Epithelial cell of proximal tubule (primary cell): ENCODE results near the gene COA1. TPM values are rescaled to one million over a fixed set of nuclear protein-coding genes. Genes with fewer than 3 reads are reported as not detected.

Source experiments
- DNase-seq: peaks from one replicate; pipeline ENCODE4 v3.0.0-alpha.2; 2011; ENCODE audit warnings: low read depth
- H3K4me3 ChIP-seq: 2 replicates; pipeline ENCODE4 v1.5.1; 2011; ENCODE audit warnings: low read depth, mild to moderate bottlenecking, low read length
- CTCF ChIP-seq: conservative IDR thresholded peaks from 2 replicates; pipeline ENCODE4 v1.5.1; 2012; ENCODE audit warnings: low read depth, mild to moderate bottlenecking, low read length
- total RNA-seq: library from RNA; depleted of rRNA; stranded (reverse); fragments of >200 nt; gene quantifications from 2 replicates; pipeline ENCODE4 v1.2.3, GENCODE V29; 2015

The COA1 gene
- total RNA-seq, 1 donor from 2014 or later, result 54.0 TPM

GRCh38 chr7:43671521-43671920 lies 57.8 kb downstream of the COA1 start:
- DNase-seq, result no peak
- no peak for TF ChIP-seq CTCF
- H3K4me3 ChIP-seq, result no peak overlapping the region

GRCh38 chr7:43669286-43670081 lies 59.8 kb downstream of the COA1 start:
- no peak for DNase-seq

GRCh38 chr7:43668035-43668434 lies 61.3 kb downstream of the COA1 start:
- no peak for DNase-seq
- no peak overlapping the region for H3K4me3 ChIP-seq
- TF ChIP-seq CTCF, result no peak

More at GRCh38 chr7:43669286-43670081, 59.8 kb downstream of the COA1 start:
- no peak for TF ChIP-seq CTCF
- no peak overlapping the region for H3K4me3 ChIP-seq

DNA sequence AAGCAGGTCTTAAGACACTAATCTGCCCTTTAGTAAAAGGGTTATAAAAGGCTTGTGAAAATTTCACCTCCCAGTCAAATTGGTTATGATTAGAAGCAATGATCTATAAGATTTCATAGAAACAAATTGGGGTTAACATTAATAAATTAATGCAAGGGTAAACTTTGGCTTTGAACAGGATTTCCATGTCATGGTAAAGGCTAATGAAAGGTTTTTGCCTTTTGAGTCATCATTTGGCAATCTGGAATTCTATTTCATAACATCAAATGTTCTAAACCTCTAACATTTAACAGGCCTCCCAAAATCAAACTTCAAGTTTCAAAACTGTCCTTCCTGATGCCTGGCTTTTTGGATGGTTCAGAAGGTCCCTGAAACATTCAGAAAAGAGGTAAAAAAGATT lies 62.4 kb downstream of the COA1 start:
- no peak for DNase-seq
- TF ChIP-seq CTCF, result no peak
- H3K4me3 ChIP-seq, result no peak overlapping the region

DNA sequence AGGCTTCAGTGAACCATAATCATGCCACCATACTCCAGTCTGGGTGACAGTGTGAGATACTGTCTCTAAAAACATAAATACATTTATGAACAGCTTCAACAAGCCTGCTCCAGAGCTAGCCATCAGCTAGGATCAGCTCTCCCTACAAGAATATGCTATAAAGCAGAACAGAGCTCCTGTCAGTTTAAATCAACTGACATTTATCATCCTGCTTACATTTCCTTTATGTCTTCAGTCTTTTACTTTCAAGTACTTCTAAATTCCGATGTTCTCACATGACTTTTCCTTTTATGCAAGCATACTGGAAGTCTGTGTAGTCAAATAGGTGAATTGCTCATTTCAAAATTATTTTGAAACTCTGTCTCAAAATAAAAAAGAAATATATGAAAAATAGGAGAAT lies 64.6 kb downstream of the COA1 start:
- no peak for TF ChIP-seq CTCF
- no peak for DNase-seq
- no peak overlapping the region for H3K4me3 ChIP-seq

DNA sequence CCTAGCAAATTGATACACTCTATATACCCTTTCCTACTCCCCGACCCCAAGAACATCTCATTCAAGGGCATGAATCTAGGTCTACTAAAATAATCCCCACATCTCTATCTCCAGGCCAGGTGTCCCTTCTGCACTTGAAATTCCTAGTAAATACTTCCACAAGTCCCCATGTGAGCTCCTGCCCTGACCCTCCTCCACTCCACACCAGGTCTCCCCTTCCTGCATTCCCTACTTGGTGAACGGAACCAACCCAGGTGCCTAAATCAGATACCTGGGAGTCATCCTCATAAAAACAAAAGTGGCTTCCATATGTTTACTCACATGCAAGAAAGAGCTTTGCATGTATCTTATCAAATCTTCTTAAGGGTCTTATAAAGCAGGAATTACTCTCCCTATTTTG lies 69.2 kb downstream of the COA1 start:
- no peak for TF ChIP-seq CTCF

GRCh38 chr7:43659549-43659896 lies 69.8 kb downstream of the COA1 start:
- no peak overlapping the region for H3K4me3 ChIP-seq
- TF ChIP-seq CTCF, result no peak
- no peak for DNase-seq

More for the DNA sequence above, 69.2 kb downstream of the COA1 start:
- no peak for DNase-seq
- H3K4me3 ChIP-seq, result no peak overlapping the region
